Breast epithelium (tissue), 3 donors: ENCODE data around the gene HMGXB3.

Experiments
- CTCF ChIP-seq, 3 donors: fragments of 450-650 bp; IDR thresholded peaks; one replicate each; pipeline ENCODE4 v1.5.1; 2016 to 2017; ENCODE audit warnings: antibody characterized with exemption in 3 of 3, mild to moderate bottlenecking in 3 of 3, moderate library complexity in 3 of 3
- POLR2A ChIP-seq: fragments of 450-650 bp; IDR thresholded peaks from one replicate; pipeline ENCODE4 v1.6.1; 2016; ENCODE audit warnings: antibody characterized with exemption, mild to moderate bottlenecking, moderate library complexity
- POLR2AphosphoS5 ChIP-seq, 3 donors: sonication (generic); formaldehyde crosslinking; IDR thresholded peaks; one replicate each; pipeline ENCODE4 v1.6.1; 2017; ENCODE audit warnings: antibody characterized with exemption in 3 of 3

DNA sequence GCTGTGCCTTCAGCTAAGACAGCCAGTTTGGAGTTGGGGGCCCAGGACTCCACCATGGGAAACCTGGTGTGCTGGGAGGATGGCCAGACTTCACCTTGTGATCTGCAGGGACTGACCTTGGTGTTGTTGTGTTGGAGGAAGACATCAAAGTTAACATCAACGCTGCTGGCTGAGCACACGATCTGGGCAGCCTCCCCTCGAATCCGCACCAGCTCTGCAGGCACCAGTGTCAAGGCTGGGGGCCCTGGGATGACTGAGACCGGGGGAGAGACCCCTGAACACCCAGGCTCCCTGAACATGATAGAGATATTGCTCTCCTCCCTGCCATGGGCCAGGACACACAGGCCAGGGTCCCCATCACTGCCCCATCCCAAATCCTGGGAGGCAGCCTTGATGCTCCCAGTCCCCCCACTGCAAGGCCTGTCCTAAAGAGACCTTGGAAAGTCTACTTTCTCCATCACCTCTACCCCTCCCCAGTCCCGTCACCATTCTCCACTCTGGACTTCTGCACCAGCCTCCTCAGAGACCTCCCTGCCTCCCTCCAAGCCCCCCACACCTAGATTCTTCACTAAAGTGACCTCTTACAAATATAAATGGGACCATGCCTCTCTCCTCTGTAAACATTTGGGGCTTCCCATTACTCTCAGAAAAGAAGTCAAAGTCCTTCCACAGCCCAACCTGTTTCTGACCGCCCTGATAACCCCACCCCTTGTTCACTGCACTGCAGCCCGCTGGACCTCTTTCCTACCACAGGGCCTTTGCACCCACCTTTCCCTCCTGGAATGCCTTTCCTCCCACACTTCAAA, 77.7 kb downstream of the HMGXB3 start:
- TF ChIP-seq CTCF (IDR thresholded peaks at IDR 0.05): no peak
- TF ChIP-seq POLR2AphosphoS5 (IDR thresholded peaks at IDR 0.05): no peak
- no peak for TF ChIP-seq POLR2A
